BE2C (cell line): Measurements from ENCODE around the gene ACP1.

Experiments
- DNase-seq: peaks from one replicate; pipeline ENCODE4 v3.0.0-alpha.2; 2020
- H3K27me3 ChIP-seq: fragments of 250-450 bp; sonication (Bioruptor Pico); 2 replicates; pipeline ENCODE4 v1.5.1; 2020; ENCODE audit warnings: mild to moderate bottlenecking
- H3K36me3 ChIP-seq: fragments of 250-450 bp; sonication (Bioruptor Pico); 2 replicates; pipeline ENCODE4 v1.5.1; 2020; ENCODE audit warnings: mild to moderate bottlenecking
- H3K4me1 ChIP-seq: fragments of 250-450 bp; sonication (Bioruptor Pico); 2 replicates; pipeline ENCODE4 v1.5.1; 2020
- H3K4me3 ChIP-seq: 2 replicates; pipeline ENCODE4 v1.5.1; 2011; ENCODE audit warnings: low read depth, low read length
- H3K9me3 ChIP-seq: fragments of 250-450 bp; sonication (Bioruptor Pico); 2 replicates; pipeline ENCODE4 v1.5.1; 2020
- TF ChIP-seq, protein P1 (sequence below): IDR thresholded peaks from 2 replicates; pipeline ENCODE4 v1.5.1; 2012; ENCODE audit warnings: mild to moderate bottlenecking, low read depth, low read length

The ACP1 gene

GRCh38 chr2:285531-285930, 20.8 kb downstream of the ACP1 start:
- no peaks in the 10 kb centered on the region for H3K9me3 ChIP-seq
- TF ChIP-seq, protein P1, sequence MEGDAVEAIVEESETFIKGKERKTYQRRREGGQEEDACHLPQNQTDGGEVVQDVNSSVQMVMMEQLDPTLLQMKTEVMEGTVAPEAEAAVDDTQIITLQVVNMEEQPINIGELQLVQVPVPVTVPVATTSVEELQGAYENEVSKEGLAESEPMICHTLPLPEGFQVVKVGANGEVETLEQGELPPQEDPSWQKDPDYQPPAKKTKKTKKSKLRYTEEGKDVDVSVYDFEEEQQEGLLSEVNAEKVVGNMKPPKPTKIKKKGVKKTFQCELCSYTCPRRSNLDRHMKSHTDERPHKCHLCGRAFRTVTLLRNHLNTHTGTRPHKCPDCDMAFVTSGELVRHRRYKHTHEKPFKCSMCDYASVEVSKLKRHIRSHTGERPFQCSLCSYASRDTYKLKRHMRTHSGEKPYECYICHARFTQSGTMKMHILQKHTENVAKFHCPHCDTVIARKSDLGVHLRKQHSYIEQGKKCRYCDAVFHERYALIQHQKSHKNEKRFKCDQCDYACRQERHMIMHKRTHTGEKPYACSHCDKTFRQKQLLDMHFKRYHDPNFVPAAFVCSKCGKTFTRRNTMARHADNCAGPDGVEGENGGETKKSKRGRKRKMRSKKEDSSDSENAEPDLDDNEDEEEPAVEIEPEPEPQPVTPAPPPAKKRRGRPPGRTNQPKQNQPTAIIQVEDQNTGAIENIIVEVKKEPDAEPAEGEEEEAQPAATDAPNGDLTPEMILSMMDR: no peak
- no peak for DNase-seq
- no peak overlapping the region for H3K4me3 ChIP-seq
- no peaks in the 10 kb centered on the region for H3K4me1 ChIP-seq
- peaks cover 21% of the 10 kb centered on the region for H3K27me3 ChIP-seq
- H3K36me3 ChIP-seq: no peaks in the 10 kb centered on the region

DNA sequence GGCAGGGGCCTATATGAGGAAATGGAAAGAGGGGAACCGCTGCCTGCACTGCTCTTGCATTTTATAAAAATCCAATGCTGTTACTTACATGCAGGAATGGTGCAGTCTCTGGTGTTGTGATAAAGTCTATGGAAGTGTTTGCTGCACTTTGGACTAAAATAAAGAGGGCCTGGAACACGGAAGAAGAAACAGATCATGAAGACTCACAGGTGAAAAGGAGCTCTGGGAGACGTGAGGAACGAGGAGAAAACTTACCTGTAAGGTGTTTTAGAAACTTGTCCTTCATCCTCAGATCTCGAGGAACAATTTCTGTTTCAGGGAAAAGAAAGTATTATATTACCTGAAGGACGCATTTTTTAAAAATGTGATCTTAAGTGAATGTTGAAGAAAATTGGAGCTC, 21.3 kb downstream of the ACP1 start:
- Histone ChIP-seq H3K9me3 (no peaks in the 10 kb centered on the region), H3K36me3 (no peaks in the 10 kb centered on the region), H3K4me1 (no peaks in the 10 kb centered on the region), H3K27me3 (peaks cover 23% of the 10 kb centered on the region), H3K4me3 (no peak overlapping the region)
- TF ChIP-seq, protein P1: no peak
- DNase-seq: no peak

GRCh38 chr2:286774-287392, 22.1 kb downstream of the ACP1 start:
- no peak overlapping the region for H3K4me3 ChIP-seq
- H3K4me1 ChIP-seq: no peaks in the 10 kb centered on the region
- H3K36me3 ChIP-seq: no peaks in the 10 kb centered on the region
- TF ChIP-seq, protein P1: no peak
- H3K27me3 ChIP-seq: peaks cover 24% of the 10 kb centered on the region
- no peaks in the 10 kb centered on the region for H3K9me3 ChIP-seq
- DNase-seq: no peak

- no peak for DNase-seq
- Histone ChIP-seq H3K4me1 (no peaks in the 10 kb centered on the region), H3K4me3 (no peak overlapping the region), H3K9me3 (no peaks in the 10 kb centered on the region), H3K27me3 (peaks cover 24% of the 10 kb centered on the region), H3K36me3 (no peaks in the 10 kb centered on the region)
- TF ChIP-seq, protein P1: no peak
Observed at GRCh38 chr2:287471-287885, 22.7 kb downstream of the ACP1 start.

- H3K4me3 ChIP-seq: no peak within 1 kb of the TSS
- DNase-seq: no peak
- H3K36me3 ChIP-seq: no peaks in the 10 kb centered on the region
- no peaks in the 10 kb centered on the region for H3K4me1 ChIP-seq
- H3K27me3 ChIP-seq: peaks cover 24% of the 10 kb centered on the region
- no peaks in the 10 kb centered on the region for H3K9me3 ChIP-seq
- TF ChIP-seq, protein P1: no peak
Observed at GRCh38 chr2:287911-288757, 23.4 kb downstream of the ACP1 start, which contains the start of gene ALKAL2. Gene ALKAL2, minus strand, starts transcription at chr2:288091. Its CDS starts 256 bp downstream, at chr2:287835.
